Muscle of leg (tissue), 11 donors: ENCODE data around the gene DNLZ. TPM values are rescaled to one million over a fixed set of nuclear protein-coding genes. Genes with fewer than 3 reads are reported as not detected.

ENCODE experiments used
- DNase-seq: peaks from one replicate; pipeline ENCODE4 v3.0.0; 2013
- H3K27ac ChIP-seq: one replicate; pipeline ENCODE4 v1.5.1; 2013; ENCODE audit warnings: mild to moderate bottlenecking, low read length, control low read depth
- H3K27me3 ChIP-seq: one replicate; pipeline ENCODE4 v1.6.1; 2013; ENCODE audit warnings: low read length; ENCODE audit not compliant: control insufficient read depth, insufficient read depth
- H3K36me3 ChIP-seq: one replicate; pipeline ENCODE4 v1.6.1; 2013; ENCODE audit warnings: low read length; ENCODE audit not compliant: control insufficient read depth, insufficient read depth
- H3K4me1 ChIP-seq: one replicate; pipeline ENCODE4 v1.6.1; 2013; ENCODE audit warnings: low read length; ENCODE audit not compliant: control insufficient read depth, insufficient read depth
- H3K4me3 ChIP-seq: one replicate; pipeline ENCODE4 v1.5.1; 2013; ENCODE audit warnings: low read length, control low read depth
- H3K9me3 ChIP-seq: replicated peaks from 2 replicates; pipeline ENCODE4 v1.6.1; 2013; ENCODE audit warnings: low read depth, low read length; ENCODE audit not compliant: control insufficient read depth
- WGBS: methylation state at CpG from one replicate; pipeline ENCODE4 v1.1.5; 2013; ENCODE audit warnings: missing lambda C conversion rate; ENCODE audit not compliant: insufficient coverage; 5-methylcytosine and 5-hydroxymethylcytosine counted together
- polyA plus RNA-seq, 8 donors: library from polyadenylated mRNA; unstranded; fragments of 120-200 nt; gene quantifications; one replicate each; pipeline versions ENCODE4 v1.2.1 to v1.2.3, GENCODE V29; 2013; ENCODE audit warnings: inconsistent platforms in 1 of 8, low replicate concordance in 1 of 8; ENCODE audit not compliant: insufficient read length in 8 of 8, insufficient read depth in 1 of 8
- total RNA-seq: library from RNA; stranded (reverse); fragments of 120-200 nt; gene quantifications from one replicate; pipeline ENCODE4 v1.2.4, GENCODE V29; 2013

The DNLZ gene
- total and polyA plus RNA-seq, 9 donors, result 8.1 to 31.5 (median 10.4) TPM

GRCh38 chr9:136370687-136371532 is 7.4 kb upstream of the DNLZ start:
- H3K27ac ChIP-seq, result no peak overlapping the region
- whole genome bisulfite sequencing, result 89% methylated on average over 54 of the region's 54 CpGs
- peaks cover 19% of the 10 kb centered on the region for H3K4me1 ChIP-seq
- no peaks in the 10 kb centered on the region for H3K27me3 ChIP-seq
- no peak overlapping the region for H3K4me3 ChIP-seq
- H3K9me3 ChIP-seq, result no peaks in the 10 kb centered on the region
- no peak for DNase-seq
- no peaks in the 10 kb centered on the region for H3K36me3 ChIP-seq

DNA sequence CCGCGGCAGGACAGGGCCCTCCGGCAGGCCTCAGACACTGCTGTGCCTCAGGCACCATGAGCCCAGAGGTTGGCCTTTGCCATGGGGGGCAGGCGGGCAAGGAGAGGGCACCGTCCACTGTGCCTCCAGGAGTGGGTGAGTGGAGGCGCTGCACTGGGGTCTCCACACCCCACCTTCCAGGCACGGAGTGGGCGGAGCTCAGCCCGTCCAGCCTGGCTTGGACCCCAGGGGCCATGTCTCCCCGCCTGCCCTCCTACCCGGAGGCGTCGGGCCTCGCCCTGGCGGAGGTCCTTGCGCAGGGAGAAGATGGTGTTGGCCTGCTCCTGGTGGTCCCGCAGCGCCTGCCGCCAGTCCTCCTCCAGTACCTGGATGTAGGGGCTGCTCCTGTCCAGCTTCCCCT is 6.5 kb upstream of the DNLZ start:
- H3K9me3 ChIP-seq, result no peaks in the 10 kb centered on the region
- H3K4me3 ChIP-seq, result no peak overlapping the region
- no peaks in the 10 kb centered on the region for H3K36me3 ChIP-seq
- peaks cover 1% of the 10 kb centered on the region for H3K27me3 ChIP-seq
- H3K4me1 ChIP-seq, result peaks cover 27% of the 10 kb centered on the region
- no peak overlapping the region for H3K27ac ChIP-seq
- WGBS, result 88% methylated on average over 17 of the region's 19 CpGs
- no peak for DNase-seq

GRCh38 chr9:136368190-136368589 is 4.6 kb upstream of the DNLZ start:
- no peak overlapping the region for H3K4me3 ChIP-seq
- H3K36me3 ChIP-seq, result no peaks in the 10 kb centered on the region
- H3K27ac ChIP-seq, result no peak overlapping the region
- peaks cover 33% of the 10 kb centered on the region for H3K4me1 ChIP-seq
- DNase-seq, result no peak
- peaks cover 9% of the 10 kb centered on the region for H3K27me3 ChIP-seq
- 63% methylated on average over 17 of the region's 18 CpGs for WGBS
- H3K9me3 ChIP-seq, result no peaks in the 10 kb centered on the region

DNA sequence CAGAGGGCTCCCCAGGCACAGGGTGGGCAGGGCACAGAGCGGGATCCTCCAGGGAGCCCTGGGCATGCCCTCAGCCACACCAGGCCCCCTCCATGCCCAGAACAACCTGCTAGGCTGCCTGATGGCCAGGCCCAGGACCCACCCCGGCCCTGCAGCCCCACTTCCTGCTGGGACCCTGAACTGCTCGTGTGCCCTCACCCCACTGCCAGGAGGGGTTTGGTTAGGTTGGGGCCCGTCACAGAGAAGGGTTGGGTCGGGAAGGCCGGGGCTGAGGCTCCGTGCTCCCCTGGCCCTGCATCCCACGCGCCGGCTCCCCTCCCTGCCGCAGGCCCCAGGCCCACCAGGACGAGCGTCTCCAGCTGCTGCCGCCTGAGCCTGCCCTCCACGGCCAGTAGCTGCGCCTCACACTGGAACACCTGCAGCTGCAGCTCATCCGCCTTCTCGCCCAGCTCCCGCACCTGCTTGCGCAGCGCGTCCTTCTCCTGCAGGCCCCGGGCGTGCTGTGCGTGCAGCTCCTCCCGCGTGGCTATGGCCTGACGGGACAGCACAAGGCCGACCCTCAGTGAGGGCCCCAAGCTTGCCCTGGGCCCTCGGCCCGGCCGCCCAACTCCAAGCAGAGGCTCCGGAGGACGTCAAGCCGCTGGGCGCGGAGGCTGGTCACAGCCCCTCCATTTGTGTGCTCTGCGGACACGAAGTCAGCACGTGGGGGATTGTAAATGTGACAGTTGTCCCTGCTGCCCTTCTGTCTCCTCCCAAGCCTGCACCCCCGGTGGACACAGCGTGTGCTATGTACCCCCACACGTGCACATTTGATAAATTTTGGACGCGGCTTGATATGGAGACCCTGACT is 4.0 kb upstream of the DNLZ start:
- Histone ChIP-seq H3K9me3 (no peaks in the 10 kb centered on the region), H3K27ac (no peak overlapping the region), H3K4me3 (no peak overlapping the region), H3K27me3 (peaks cover 9% of the 10 kb centered on the region), H3K4me1 (peaks cover 31% of the 10 kb centered on the region), H3K36me3 (no peaks in the 10 kb centered on the region)
- WGBS, result 69% methylated on average over 44 of the region's 45 CpGs
- no peak for DNase-seq

DNA sequence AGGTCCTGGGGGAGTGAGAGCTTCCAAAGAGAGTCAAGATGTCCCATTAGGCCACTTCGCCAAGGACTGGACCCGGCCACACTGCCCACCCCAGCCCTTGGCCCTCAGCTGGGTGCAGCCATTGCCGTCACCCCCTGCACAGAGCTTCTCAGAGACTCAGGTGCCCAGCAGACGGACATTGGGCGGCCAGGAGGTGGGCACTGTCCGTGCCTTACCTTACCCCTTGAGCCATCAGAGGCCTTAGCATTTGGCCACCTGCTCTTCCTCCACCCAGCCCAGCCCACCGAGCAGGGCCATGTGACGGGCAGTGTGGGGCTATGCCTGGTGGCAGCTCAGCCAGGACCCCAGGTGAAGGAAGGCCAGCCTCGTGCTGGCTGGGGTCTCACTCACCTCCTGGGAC is 3.3 kb upstream of the DNLZ start:
- Histone ChIP-seq H3K27ac (no peak overlapping the region), H3K36me3 (no peaks in the 10 kb centered on the region), H3K4me3 (no peak overlapping the region), H3K27me3 (peaks cover 9% of the 10 kb centered on the region), H3K9me3 (no peaks in the 10 kb centered on the region), H3K4me1 (peaks cover 32% of the 10 kb centered on the region)
- DNase-seq, result no peak
- 85% methylated on average over 7 of the region's 9 CpGs for WGBS

- WGBS, result 64% methylated on average over 9 of the region's 9 CpGs
- H3K36me3 ChIP-seq, result peaks cover 4% of the 10 kb centered on the region
- H3K27me3 ChIP-seq, result peaks cover 9% of the 10 kb centered on the region
- peak; percentile 29 for DNase-seq
- peaks cover 42% of the 10 kb centered on the region for H3K4me1 ChIP-seq
- no peak overlapping the region for H3K4me3 ChIP-seq
- H3K9me3 ChIP-seq, result no peaks in the 10 kb centered on the region
- no peak overlapping the region for H3K27ac ChIP-seq
Measured at GRCh38 chr9:136365775-136366222, 2.3 kb upstream of the DNLZ start.

DNA sequence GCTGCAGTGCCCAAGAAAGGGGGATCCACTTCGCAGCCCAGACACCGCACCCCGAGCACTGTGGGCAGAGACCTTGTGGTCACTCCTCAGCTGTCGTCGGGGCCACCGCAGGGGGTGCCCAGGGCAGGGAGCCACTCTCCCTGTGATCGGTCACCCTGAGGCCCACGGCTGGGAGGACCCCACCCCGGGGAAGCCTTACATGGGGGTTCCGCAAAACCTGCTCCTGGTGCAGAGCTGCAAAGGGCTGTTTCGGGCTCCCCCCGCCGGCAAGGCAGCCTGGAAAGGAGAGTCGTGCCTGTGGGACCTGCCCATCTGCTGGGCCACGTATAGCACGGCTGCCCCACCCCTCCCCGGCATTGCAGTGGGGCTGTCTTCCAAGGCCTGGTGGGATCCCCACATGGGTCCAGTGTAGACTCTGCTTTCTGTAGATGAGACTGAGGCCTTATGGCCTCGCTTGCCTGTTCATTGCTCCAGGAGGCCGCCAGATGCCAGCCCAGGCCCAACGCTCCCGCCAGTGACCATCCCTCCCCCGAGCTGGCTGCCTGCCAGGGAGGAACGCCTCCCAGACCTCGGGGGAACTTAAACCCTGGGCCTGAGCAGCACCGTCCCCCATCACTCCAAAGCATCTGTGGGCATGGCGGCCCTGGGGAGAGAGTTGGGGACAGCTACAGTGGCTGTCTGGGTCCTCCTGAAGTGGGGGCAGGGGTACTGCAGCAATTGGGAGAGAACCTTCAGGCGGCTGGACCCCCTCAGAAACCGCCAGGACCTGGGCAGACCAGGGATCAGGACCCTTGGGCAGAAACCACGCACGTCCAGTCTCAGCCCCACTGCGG is 1.6 kb upstream of the DNLZ start:
- H3K9me3 ChIP-seq, result no peaks in the 10 kb centered on the region
- H3K4me3 ChIP-seq, result no peak overlapping the region
- peaks cover 9% of the 10 kb centered on the region for H3K27me3 ChIP-seq
- H3K27ac ChIP-seq, result no peak overlapping the region
- 69% methylated on average over 27 of the region's 31 CpGs for WGBS
- DNase-seq, result no peak
- H3K4me1 ChIP-seq, result peaks cover 49% of the 10 kb centered on the region
- H3K36me3 ChIP-seq, result peaks cover 6% of the 10 kb centered on the region

GRCh38 chr9:136363949-136364748 is 605 bp upstream of the DNLZ start:
- peaks cover 9% of the 10 kb centered on the region for H3K27me3 ChIP-seq
- peaks cover 52% of the 10 kb centered on the region for H3K4me1 ChIP-seq
- 22% methylated on average over 48 of the region's 54 CpGs for WGBS
- H3K27ac ChIP-seq, result no peak overlapping the region
- peak; percentile 24 for DNase-seq
- peaks cover 8% of the 10 kb centered on the region for H3K36me3 ChIP-seq
- H3K4me3 ChIP-seq, result no peak overlapping the region
- no peaks in the 10 kb centered on the region for H3K9me3 ChIP-seq

GRCh38 chr9:136362450-136362784 is 1.1 kb downstream of the DNLZ start:
- H3K27ac ChIP-seq, result peak overlapping the region; percentile 82
- peaks cover 9% of the 10 kb centered on the region for H3K27me3 ChIP-seq
- H3K9me3 ChIP-seq, result no peaks in the 10 kb centered on the region
- H3K4me1 ChIP-seq, result peaks cover 52% of the 10 kb centered on the region
- 71% methylated on average over 3 of the region's 6 CpGs for WGBS
- no peak for DNase-seq
- H3K4me3 ChIP-seq, result no peak overlapping the region
- peaks cover 24% of the 10 kb centered on the region for H3K36me3 ChIP-seq
